Fibroblast of skin of scalp (primary cell): ENCODE results near the gene MAN1C1.

ENCODE experiments used
- DNase-seq: peaks from one replicate; pipeline ENCODE4 v3.0.0-alpha.2; 2013

Gene MAN1C1

GRCh38 chr1:25804964-25805862 is 188.6 kb downstream of the MAN1C1 start:
- no peak for DNase-seq

GRCh38 chr1:25805863-25806225 is 189.3 kb downstream of the MAN1C1 start:
- peak; percentile 34 for DNase-seq

- DNase-seq: peak; percentile 69
These were observed 189.8 kb downstream of the MAN1C1 start for GRCh38 chr1:25806418-25806817.

- no peak for DNase-seq
These were observed 191.1 kb downstream of the MAN1C1 start for GRCh38 chr1:25807480-25808390.

GRCh38 chr1:25808481-25809244 is 192.1 kb downstream of the MAN1C1 start:
- no peak for DNase-seq

- no peak for DNase-seq
These were observed 192.8 kb downstream of the MAN1C1 start for GRCh38 chr1:25809283-25809926.

- no peak for DNase-seq
These were observed 193.3 kb downstream of the MAN1C1 start for GRCh38 chr1:25809929-25810328.

GRCh38 chr1:25810341-25811299 is 194.0 kb downstream of the MAN1C1 start:
- peak; percentile 47 for DNase-seq

- no peak for DNase-seq
These were observed 194.9 kb downstream of the MAN1C1 start for GRCh38 chr1:25811384-25812082.

- DNase-seq: no peak
These were observed 196.6 kb downstream of the MAN1C1 start for GRCh38 chr1:25813071-25813733.

GRCh38 chr1:25813734-25814471 is 197.3 kb downstream of the MAN1C1 start:
- no peak for DNase-seq

GRCh38 chr1:25814549-25815087 is 198.0 kb downstream of the MAN1C1 start:
- DNase-seq: no peak

- DNase-seq: no peak
These were observed 198.9 kb downstream of the MAN1C1 start for GRCh38 chr1:25815208-25816111.

GRCh38 chr1:25816112-25816718 is 199.6 kb downstream of the MAN1C1 start:
- no peak for DNase-seq

GRCh38 chr1:25817840-25818501 is 201.4 kb downstream of the MAN1C1 start:
- DNase-seq: no peak

GRCh38 chr1:25818569-25818968 is 202.0 kb downstream of the MAN1C1 start:
- DNase-seq: no peak
